GM12878 (cell line): ENCODE measurements around the gene BICC1. TPM values are rescaled to one million over a fixed set of nuclear protein-coding genes. Genes with fewer than 3 reads are reported as not detected.

ENCODE experiments used
- ATAC-seq: fragments of 200-7000 bp; cut with Tn5 transposase; 3 replicates; pipeline ENCODE4 v1.9.1; 2020; ENCODE audit warnings: mild to moderate bottlenecking, moderate library complexity
- BruUV-seq: library from RNA; stranded (reverse); fragments of 400-500 nt; replicated peaks from 2 replicates; lab custom pipeline; 2021; lab: Mats Ljungman, UMichigan
- CTCF ChIA-PET: fragments of 300-600 bp; sonication (Branson Sonifier 250); formaldehyde crosslinking; extraction: SDS; loops from one replicate; lab custom pipeline; 2021; ENCODE audit warnings: inconsistent platforms; lab: Yijun Ruan, JAX
- POLR2A ChIA-PET: fragments of 350-600 bp; formaldehyde crosslinking; extraction: SDS; loops from one replicate; lab custom pipeline; 2021; ENCODE audit warnings: inconsistent platforms; lab: Charles Lee
- RAD21 ChIA-PET: fragments of 300-600 bp; sonication (Branson Sonifier 250); formaldehyde crosslinking; loops from one replicate; lab custom pipeline; 2023; ENCODE audit warnings: antibody characterized with exemption; ENCODE audit not compliant: unreplicated experiment; lab: Charles Lee
- SMC1A ChIA-PET: fragments of 300-600 bp; sonication (Branson Sonifier 250); formaldehyde crosslinking; loops from one replicate; lab custom pipeline; 2023; ENCODE audit not compliant: unreplicated experiment, uncharacterized antibody; lab: Charles Lee
- DNase-seq: peaks from one replicate; pipeline ENCODE4 v3.0.0-alpha.2; 2011; ENCODE audit warnings: low read depth, low spot score
- FAIRE-seq: peaks from 3 replicates; lab custom pipeline; 2011; peaks lifted over from hg19 to GRCh38; lab: Jason Lieb, UNC
- H2AFZ ChIP-seq: 2 replicates; pipeline ENCODE4 v1.6.0; 2011; ENCODE audit warnings: low read depth, low read length, control low read depth; ENCODE audit not compliant: control insufficient read depth
- H3K27ac ChIP-seq: 2 replicates; pipeline ENCODE4 v1.5.1; 2011; ENCODE audit warnings: control low read depth; ENCODE audit not compliant: control insufficient read depth, insufficient read depth
- H3K27me3 ChIP-seq, 2 experiments: replicated peaks in 1 of 2; 2 replicates each; pipeline versions ENCODE4 v1.6.0 to v1.6.1; 2011; ENCODE audit warnings: low read length in 1 of 2; ENCODE audit not compliant: control insufficient read depth in 2 of 2, insufficient read depth in 2 of 2
- H3K36me3 ChIP-seq, 2 experiments: 2 replicates each; pipeline ENCODE4 v1.5.1; 2011; ENCODE audit warnings: low read length in 1 of 2; ENCODE audit not compliant: control insufficient read depth in 2 of 2, insufficient read depth in 2 of 2
- H3K4me1 ChIP-seq: 2 replicates; pipeline ENCODE4 v1.6.1; 2011; ENCODE audit warnings: mild to moderate bottlenecking, low read length, moderate library complexity, mixed read lengths; ENCODE audit not compliant: control insufficient read depth, insufficient read depth
- H3K4me2 ChIP-seq: 2 replicates; pipeline ENCODE4 v1.6.0; 2011; ENCODE audit warnings: control low read depth; ENCODE audit not compliant: control insufficient read depth, insufficient read depth
- H3K4me3 ChIP-seq: fragments of 200-600 bp; sonication (generic); 2 replicates; pipeline ENCODE4 v1.5.1; 2016
- H3K79me2 ChIP-seq: 2 replicates; pipeline ENCODE4 v1.6.0; 2011; ENCODE audit warnings: low read length; ENCODE audit not compliant: control insufficient read depth, insufficient read depth
- H3K9ac ChIP-seq: 2 replicates; pipeline ENCODE4 v1.8.0; 2011; ENCODE audit warnings: low read length, control low read depth, mixed read lengths; ENCODE audit not compliant: control insufficient read depth, insufficient read depth
- H3K9me3 ChIP-seq: replicated peaks from 3 replicates; pipeline ENCODE4 v1.5.1; 2011; ENCODE audit warnings: mild to moderate bottlenecking, low read length; ENCODE audit not compliant: control insufficient read depth, insufficient read depth
- H4K20me1 ChIP-seq: 2 replicates; pipeline ENCODE4 v1.6.0; 2011; ENCODE audit not compliant: control insufficient read depth, insufficient read depth
- BCLAF1 ChIP-seq: fragments of 450-650 bp; IDR thresholded peaks from 2 replicates; pipeline ENCODE4 v1.6.1; 2017; ENCODE audit warnings: antibody characterized with exemption, mild to moderate bottlenecking, moderate library complexity
- CEBPB ChIP-seq, 2 experiments: fragments of 150-350 bp in 1 of 2; IDR thresholded peaks; 2 replicates each; pipeline ENCODE4 v1.6.1; 2012 to 2014; ENCODE audit warnings: low read depth in 2 of 2, low read length in 2 of 2, borderline replicate concordance in 1 of 2, inconsistent platforms in 1 of 2
- EGR1 ChIP-seq, 2 experiments: IDR thresholded peaks; 1 replicate in 1 of 2; 2 replicates in 1 of 2; pipeline ENCODE4 v1.6.1; 2011 to 2012; ENCODE audit warnings: low read depth in 2 of 2, low read length in 2 of 2, borderline replicate concordance in 1 of 2, mild to moderate bottlenecking in 1 of 2, moderate library complexity in 1 of 2
- GABPA ChIP-seq: IDR thresholded peaks from 2 replicates; pipeline ENCODE4 v1.6.1; 2014; ENCODE audit warnings: antibody characterized with exemption, low read depth, mild to moderate bottlenecking, inconsistent platforms
- KDM1A ChIP-seq: fragments of 200-600 bp; sonication (generic); IDR thresholded peaks from 2 replicates; pipeline ENCODE4 v1.6.1; 2016; ENCODE audit warnings: borderline replicate concordance
- LARP7 ChIP-seq: fragments of 450-650 bp; IDR thresholded peaks from 2 replicates; pipeline ENCODE4 v1.6.1; 2017; ENCODE audit warnings: mild to moderate bottlenecking
- MXI1 ChIP-seq: fragments of 150-350 bp; IDR thresholded peaks from 2 replicates; pipeline ENCODE4 v1.6.1; 2011; ENCODE audit warnings: low read depth, mild to moderate bottlenecking, inconsistent platforms, low read length, improper control_type of control experiment
- NBN ChIP-seq: fragments of 450-650 bp; IDR thresholded peaks from 2 replicates; pipeline ENCODE4 v1.6.1; 2016
- PAX8 ChIP-seq: fragments of 450-650 bp; IDR thresholded peaks from 2 replicates; pipeline ENCODE4 v1.6.1; 2017; ENCODE audit warnings: mild to moderate bottlenecking, moderate library complexity
- RB1 ChIP-seq: fragments of 450-650 bp; formaldehyde crosslinking; IDR thresholded peaks from 2 replicates; pipeline ENCODE4 v1.6.1; 2017; ENCODE audit warnings: mild to moderate bottlenecking, borderline replicate concordance
- RUNX3 ChIP-seq: IDR thresholded peaks from 2 replicates; pipeline ENCODE4 v1.6.1; 2012; ENCODE audit warnings: low read length, inconsistent platforms
- SKIL ChIP-seq: fragments of 450-650 bp; IDR thresholded peaks from 2 replicates; pipeline ENCODE4 v1.6.1; 2017; ENCODE audit warnings: mild to moderate bottlenecking, low read depth, inconsistent platforms; ENCODE audit not compliant: poor library complexity, severe bottlenecking
- TAF1 ChIP-seq: IDR thresholded peaks from 2 replicates; pipeline ENCODE4 v1.6.1; 2011; ENCODE audit warnings: mild to moderate bottlenecking, low read depth, low read length, borderline replicate concordance
- WGBS: methylation state at CpG from one replicate; pipeline ENCODE4 v1.1.6; 2016; ENCODE audit warnings: low lambda C conversion rate; ENCODE audit not compliant: insufficient replicate concordance, insufficient coverage; ENCODE audit errors: missing lambda C conversion rate; 5-methylcytosine and 5-hydroxymethylcytosine counted together
- in situ Hi-C: fragments of 300-500 bp; cut with MboI; formaldehyde crosslinking; loops from 9 replicates; pipeline ENCODE4 v1.14.3; 2018; ENCODE audit warnings: mixed read lengths
- intact Hi-C: fragments of 100-400 bp; cut with micrococcal nuclease; formaldehyde crosslinking; loops from one replicate; pipeline ENCODE4 v1.14.2; 2022; ENCODE audit not compliant: unreplicated experiment
- polyA plus RNA-seq, 11 experiments: library from polyadenylated mRNA; depleted of rRNA in 4 of 11; unstranded in 6 of 11; stranded (reverse) in 5 of 11; fragments of >200 nt; fragmentation: Nextera tagmentation in 4 of 11; fragmentation: Illumina TruSeq in 1 of 11; extraction: Ambion mirVana in 4 of 11; extraction: Trizol in 1 of 11; gene quantifications; 1 replicate in 1 of 11; 2 replicates in 10 of 11; pipeline versions ENCODE4 v1.2.1 to v1.2.3, GENCODE V29; 2011 to 2016; ENCODE audit warnings: inconsistent platforms in 2 of 11, missing spikeins in 2 of 11, low read depth in 1 of 11
- total RNA-seq, 4 experiments: library from RNA; depleted of rRNA in 3 of 4; stranded (reverse); fragments of >200 nt in 3 of 4; fragmentation: Illumina TruSeq in 1 of 4; extraction: Trizol in 1 of 4; gene quantifications; 2 replicates each; pipeline versions ENCODE4 v1.2.1 to v1.2.3, GENCODE V29; 2013 to 2021

BICC1 gene
- total and polyA plus RNA-seq, 10 of the 15 experiments (the other 5 are each of a cell fraction or from before 2014, with no cell fraction given): 0.01 to 0.10 (median 0.04) TPM; not detected in 5

DNA sequence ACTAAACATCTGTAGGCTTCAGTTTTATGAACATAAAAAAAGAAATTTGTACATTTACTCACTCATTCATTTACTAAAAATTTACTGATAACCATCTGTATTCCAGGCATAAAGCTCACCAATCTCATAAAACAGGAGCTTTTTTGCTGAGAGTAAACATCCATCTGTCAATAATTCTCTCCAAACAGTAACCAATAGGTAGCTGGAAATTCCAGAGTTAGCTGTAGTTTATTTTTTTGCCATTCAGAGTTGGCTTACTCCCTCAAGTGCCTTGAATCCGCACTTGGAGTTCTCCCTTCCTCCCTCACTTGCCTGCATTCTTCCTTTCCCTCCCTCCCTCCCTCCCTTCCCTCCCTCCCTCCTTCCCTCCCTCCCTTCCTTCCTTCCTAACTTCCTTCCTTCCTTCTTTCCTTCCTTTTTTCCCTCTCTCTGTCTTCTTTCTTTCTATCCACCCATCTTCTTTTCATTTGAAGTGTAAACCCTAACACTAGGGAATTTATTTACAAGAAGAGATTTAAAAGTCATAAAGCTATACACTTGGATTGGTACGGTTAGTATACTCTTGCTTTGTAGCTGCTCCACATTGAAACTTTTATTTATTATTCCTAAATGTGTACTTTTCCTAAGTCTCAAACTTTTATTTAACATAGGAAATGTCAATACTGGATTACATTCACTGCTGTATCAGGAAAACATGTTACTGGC, 44.6 kb upstream of the BICC1 start:
- Histone ChIP-seq H3K27me3 (no peaks in the 10 kb centered on the region; a peak in 1 of 4 replicates), H3K4me1 (no peaks in the 10 kb centered on the region), H3K4me2 (no peak overlapping the region), H3K27ac (no peak overlapping the region), H3K9me3 (no peaks in the 10 kb centered on the region), H3K36me3 (no peaks in the 10 kb centered on the region), H4K20me1 (no peaks in the 10 kb centered on the region), H3K9ac (no peak overlapping the region), H3K4me3 (no peak overlapping the region), H3K79me2 (no peaks in the 10 kb centered on the region), H2AFZ (no peak overlapping the region)
- TF ChIP-seq MXI1 (no peak), PAX8 (no peak), LARP7 (no peak), KDM1A (no peak), GABPA (no peak), CEBPB (IDR thresholded peaks at IDR 0.05; ENCODE audit: borderline replicate concordance in 1 of 2, low read depth in 2 of 2, low read length in 2 of 2) (no peak), RUNX3 (no peak), TAF1 (no peak), EGR1 (IDR thresholded peaks at IDR 0.05; ENCODE audit: borderline replicate concordance in 1 of 2, low read depth in 2 of 2, low read length in 2 of 2) (no peak), RB1 (no peak), SKIL (no peak), BCLAF1 (no peak), NBN (no peak)
- ChIA-PET POLR2A (no interaction called here), RAD21 (no interaction called here), CTCF (interaction anchor here (0.7 kb wide), 1 partner anchor 602 kb away, joined by 3 read pairs; no protein-coding TSS in a partner anchor), SMC1A (no interaction called here)
- in situ Hi-C loops: no loop called here
- intact Hi-C loops: no loop called here
- no peak for DNase-seq
- no peak for ATAC-seq
- no peak for FAIRE-seq
- 32% methylated on average over 2 of the region's 2 CpGs for WGBS
- BruUV-seq: no TSS peak
